Esophagus (tissue), 2 donors: ENCODE measurements around the gene RGS9BP. TPM values are rescaled to one million over a fixed set of nuclear protein-coding genes. Genes with fewer than 3 reads are reported as not detected.
"Not testable (repeated sequence)": the region's sequence is repeated elsewhere in the genome, so short reads cannot be mapped to it uniquely, and the experiment has no call there.

Experiments used
- H3K27ac ChIP-seq, 2 donors: one replicate each; pipeline ENCODE4 v1.5.1; 2013; ENCODE audit warnings: low read depth in 2 of 2, mild to moderate bottlenecking in 2 of 2, inconsistent platforms in 1 of 2, low read length in 1 of 2, moderate library complexity in 1 of 2
- H3K27me3 ChIP-seq, 2 donors: one replicate each; pipeline ENCODE4 v1.6.1; 2013; ENCODE audit warnings: low read length in 2 of 2, control low read depth in 1 of 2, mild to moderate bottlenecking in 1 of 2; ENCODE audit not compliant: insufficient read depth in 2 of 2, control insufficient read depth in 1 of 2
- H3K36me3 ChIP-seq, 2 donors: one replicate each; pipeline ENCODE4 v1.6.1; 2013; ENCODE audit warnings: low read length in 1 of 2; ENCODE audit not compliant: control insufficient read depth in 2 of 2, insufficient read depth in 2 of 2
- H3K4me1 ChIP-seq, 2 donors: one replicate each; pipeline ENCODE4 v1.6.1; 2013; ENCODE audit warnings: low read length in 1 of 2; ENCODE audit not compliant: control insufficient read depth in 2 of 2, insufficient read depth in 2 of 2
- H3K4me3 ChIP-seq, 2 donors: one replicate each; pipeline ENCODE4 v1.5.1; 2013; ENCODE audit warnings: low read length in 2 of 2, mild to moderate bottlenecking in 2 of 2, low read depth in 1 of 2, moderate library complexity in 1 of 2
- H3K9me3 ChIP-seq, 2 donors: one replicate each; pipeline ENCODE4 v1.6.1; 2013; ENCODE audit warnings: mild to moderate bottlenecking in 2 of 2, low read depth in 1 of 2, low read length in 1 of 2, moderate library complexity in 1 of 2; ENCODE audit not compliant: control insufficient read depth in 2 of 2, insufficient read depth in 1 of 2
- WGBS, 2 donors: extraction: QIAGEN DNeasy Blood & Tissue Kit; methylation state at CpG; one replicate each; pipeline ENCODE4 v1.1.7; 2013; 5-methylcytosine and 5-hydroxymethylcytosine counted together
- polyA plus RNA-seq, 2 donors: library from polyadenylated mRNA; stranded (reverse); fragments of 200-250 nt; gene quantifications; one replicate each; pipeline ENCODE4 v1.2.3, GENCODE V29; 2013
- donor health status: healthy with polysubstance abuse.
- donor health status: Bipolar disorder and iron deficiency.

RGS9BP gene
- polyA plus RNA-seq, 2 donors: 0.12 to 0.37 TPM

GRCh38 chr19:32649751-32650150, 25.9 kb upstream of the RGS9BP start:
- Histone ChIP-seq H3K36me3 (peaks cover 4 to 26% of the 10 kb centered on the region in 2 donors), H3K27ac (no peak overlapping the region), H3K4me1 (no peaks in the 10 kb centered on the region), H3K9me3 (no peaks in the 10 kb centered on the region), H3K4me3 (no peak overlapping the region), H3K27me3 (no peaks in the 10 kb centered on the region)
- WGBS, 2 donors: 96% methylated on average over 11 of the region's 11 CpGs

GRCh38 chr19:32650671-32651070, 25.0 kb upstream of the RGS9BP start:
- WGBS, 2 donors: 95 to 96% methylated on average over 5 of the region's 5 CpGs
- H3K27ac ChIP-seq: no peak overlapping the region
- no peak overlapping the region for H3K4me3 ChIP-seq
- peaks cover 4 to 33% of the 10 kb centered on the region in 2 donors for H3K36me3 ChIP-seq
- no peaks in the 10 kb centered on the region for H3K9me3 ChIP-seq
- H3K27me3 ChIP-seq: no peaks in the 10 kb centered on the region
- H3K4me1 ChIP-seq: no peaks in the 10 kb centered on the region

DNA sequence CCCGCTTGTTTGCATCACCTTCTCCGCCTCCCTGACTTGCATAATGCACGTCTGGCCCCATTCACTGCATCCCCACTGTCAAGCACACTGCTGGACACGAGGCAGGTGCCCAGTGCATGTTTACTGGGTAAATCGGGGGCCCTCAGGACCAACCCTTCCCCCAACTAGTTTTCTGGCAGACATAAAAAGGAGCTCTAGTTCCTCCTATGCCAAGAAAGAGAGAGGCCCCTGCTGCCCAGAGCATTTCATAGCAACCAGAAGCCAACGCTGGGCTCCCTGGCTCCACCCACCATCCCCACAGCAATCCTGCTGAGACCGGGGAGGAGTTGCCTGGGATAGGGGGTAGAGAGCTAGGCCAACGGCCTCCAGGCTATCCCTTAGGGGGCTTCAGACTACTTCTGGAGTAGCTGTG, 23.9 kb upstream of the RGS9BP start:
- H3K9me3 ChIP-seq: no peaks in the 10 kb centered on the region
- H3K27me3 ChIP-seq: no peaks in the 10 kb centered on the region
- no peak overlapping the region for H3K27ac ChIP-seq
- 65 to 70% methylated on average over 8 of the region's 8 CpGs for WGBS, 2 donors
- no peaks in the 10 kb centered on the region for H3K4me1 ChIP-seq
- H3K4me3 ChIP-seq: no peak overlapping the region
- H3K36me3 ChIP-seq: peaks cover 4 to 37% of the 10 kb centered on the region in 2 donors

DNA sequence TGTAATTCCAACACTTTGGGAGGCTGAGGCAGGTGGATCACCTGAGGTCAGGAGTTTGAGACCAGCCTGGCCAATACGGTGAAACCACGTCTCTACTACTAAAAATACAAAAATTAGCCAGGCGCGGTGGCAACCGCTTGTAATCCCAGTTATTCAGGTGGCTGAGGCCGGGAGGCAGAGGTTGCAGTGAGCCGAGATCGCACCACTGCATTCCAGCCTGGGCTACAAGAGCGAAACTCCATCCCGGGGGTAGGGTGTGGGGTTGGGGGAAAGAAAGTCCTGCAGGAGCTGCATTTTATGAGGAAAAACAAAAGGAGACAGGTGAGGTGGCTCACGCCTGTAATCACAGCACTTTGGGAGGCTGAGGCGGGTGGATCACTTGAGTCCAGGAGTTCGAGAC, 23.3 kb upstream of the RGS9BP start:
- not testable (repeated sequence) for H3K4me3 ChIP-seq, H3K27ac ChIP-seq, H3K27me3 ChIP-seq, H3K4me1 ChIP-seq, H3K9me3 ChIP-seq
- peaks cover 4 to 33% of the 10 kb centered on the region in 2 donors for H3K36me3 ChIP-seq
- 95% methylated on average over 13 of the region's 13 CpGs for WGBS, 2 donors

GRCh38 chr19:32652894-32653598, 22.6 kb upstream of the RGS9BP start:
- no peak overlapping the region for H3K27ac ChIP-seq
- H3K36me3 ChIP-seq: peaks cover under 1 to 32% of the 10 kb centered on the region in 2 donors
- H3K27me3 ChIP-seq: no peaks in the 10 kb centered on the region

GRCh38 chr19:32653599-32653915, 22.1 kb upstream of the RGS9BP start:
- H3K36me3 ChIP-seq: peaks cover 6 to 35% of the 10 kb centered on the region in 2 donors
- no peaks in the 10 kb centered on the region for H3K9me3 ChIP-seq
- no peak overlapping the region for H3K4me3 ChIP-seq
- no peak overlapping the region for H3K27ac ChIP-seq
- WGBS, 2 donors: 74 to 79% methylated on average over 15 of the region's 15 CpGs
- H3K27me3 ChIP-seq: no peaks in the 10 kb centered on the region
- H3K4me1 ChIP-seq: no peaks in the 10 kb centered on the region

More at GRCh38 chr19:32652894-32653598, 22.6 kb upstream of the RGS9BP start:
- WGBS, 2 donors: 53 to 62% methylated on average over 12 of the region's 12 CpGs
- Histone ChIP-seq H3K4me1 (no peaks in the 10 kb centered on the region), H3K4me3 (no peak overlapping the region), H3K9me3 (no peaks in the 10 kb centered on the region)

DNA sequence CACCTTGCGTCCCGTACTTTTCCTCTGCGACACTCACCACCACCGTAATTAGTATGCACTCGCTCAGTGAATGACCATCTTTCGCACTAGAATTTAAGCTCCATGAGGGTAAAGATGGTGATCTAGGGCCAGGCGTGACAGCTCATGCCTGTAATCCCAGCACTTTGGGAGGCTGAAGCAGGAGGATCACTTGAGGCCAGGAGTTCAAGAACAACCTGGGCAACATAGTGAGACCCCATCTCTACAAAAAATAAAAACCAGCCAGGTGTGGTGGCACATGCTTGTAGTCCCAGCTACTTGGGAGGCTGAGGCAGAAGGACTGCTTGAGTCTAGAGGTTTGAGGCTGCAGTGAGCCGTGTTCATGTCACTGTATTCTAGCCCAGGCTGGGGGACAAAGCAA, 19.3 kb upstream of the RGS9BP start:
- peaks cover 9 to 28% of the 10 kb centered on the region in 2 donors for H3K36me3 ChIP-seq
- not testable (repeated sequence) for H3K27me3 ChIP-seq, H3K27ac ChIP-seq, H3K4me1 ChIP-seq, H3K9me3 ChIP-seq, H3K4me3 ChIP-seq
- 97 to 98% methylated on average over 8 of the region's 8 CpGs for WGBS, 2 donors

- H3K27me3 ChIP-seq: no peaks in the 10 kb centered on the region
- H3K36me3 ChIP-seq: peaks cover 9 to 25% of the 10 kb centered on the region in 2 donors
- H3K4me1 ChIP-seq: no peaks in the 10 kb centered on the region
- H3K4me3 ChIP-seq: no peak overlapping the region
- H3K27ac ChIP-seq: no peak overlapping the region
- 91 to 92% methylated on average over 10 of the region's 10 CpGs for WGBS, 2 donors
- no peaks in the 10 kb centered on the region for H3K9me3 ChIP-seq
Measured at GRCh38 chr19:32658075-32658474, 17.6 kb upstream of the RGS9BP start.

GRCh38 chr19:32658527-32658926, 17.1 kb upstream of the RGS9BP start:
- Histone ChIP-seq H3K4me1 (no peaks in the 10 kb centered on the region), H3K27me3 (no peaks in the 10 kb centered on the region), H3K9me3 (no peaks in the 10 kb centered on the region), H3K27ac (no peak overlapping the region), H3K36me3 (peaks cover 9 to 25% of the 10 kb centered on the region in 2 donors), H3K4me3 (no peak overlapping the region)
- 85 to 89% methylated on average over 10 of the region's 10 CpGs for WGBS, 2 donors

DNA sequence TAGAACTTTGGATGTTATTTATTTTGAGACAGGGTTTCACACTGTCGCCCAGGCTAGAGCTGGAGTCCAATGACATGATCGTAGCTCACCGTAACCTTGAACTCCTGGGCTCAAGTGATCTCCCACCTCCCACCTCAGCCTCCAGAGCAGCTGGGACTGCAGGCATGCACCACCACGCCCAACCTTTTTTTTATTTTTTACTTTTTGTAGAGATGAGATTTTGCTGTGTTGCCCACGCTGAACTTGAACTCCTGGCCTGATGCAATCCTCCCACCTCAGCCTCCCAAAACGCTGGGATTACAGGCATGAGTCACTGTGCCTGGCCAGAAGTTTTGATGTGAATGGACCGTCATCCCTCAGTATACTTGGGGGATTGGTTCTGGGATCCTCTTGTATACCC, 14.3 kb upstream of the RGS9BP start:
- Histone ChIP-seq H3K27me3 (no peaks in the 10 kb centered on the region), H3K4me3 (no peak overlapping the region), H3K4me1 (no peaks in the 10 kb centered on the region), H3K27ac (no peak overlapping the region), H3K9me3 (no peaks in the 10 kb centered on the region), H3K36me3 (peaks cover 9 to 11% of the 10 kb centered on the region in 2 donors)
- WGBS, 2 donors: 89 to 92% methylated on average over 7 of the region's 7 CpGs
